Fibroblast of pulmonary artery (primary cell): ENCODE data around the gene DBN1.

ENCODE experiments used
- DNase-seq: peaks from one replicate; pipeline ENCODE4 v3.0.0-alpha.2; 2010; ENCODE audit warnings: low read depth
- H3K4me3 ChIP-seq: replicated peaks from 2 replicates; pipeline ENCODE4 v1.5.1; 2011; ENCODE audit warnings: low read depth, mild to moderate bottlenecking, control low read depth, low read length, moderate library complexity
- CTCF ChIP-seq: IDR thresholded peaks from 2 replicates; pipeline ENCODE4 v1.5.1; 2011; ENCODE audit warnings: mild to moderate bottlenecking, control low read depth, low read length, inconsistent platforms; ENCODE audit errors: missing control alignments

The DBN1 gene

GRCh38 chr5:177483994-177484901 lies 10.8 kb upstream of the DBN1 start:
- no peak overlapping the region for H3K4me3 ChIP-seq
- DNase-seq, result no peak
- no peak for TF ChIP-seq CTCF

- no peak for DNase-seq
- no peak overlapping the region for H3K4me3 ChIP-seq
- no peak for TF ChIP-seq CTCF
Observed at GRCh38 chr5:177483042-177483441, 9.6 kb upstream of the DBN1 start.

- TF ChIP-seq CTCF, result no peak
- no peak for DNase-seq
Observed at GRCh38 chr5:177482359-177482795, 8.9 kb upstream of the DBN1 start.

GRCh38 chr5:177479774-177480173 lies 6.3 kb upstream of the DBN1 start:
- DNase-seq, result no peak
- H3K4me3 ChIP-seq, result no peak overlapping the region
- no peak for TF ChIP-seq CTCF

More at GRCh38 chr5:177482359-177482795, 8.9 kb upstream of the DBN1 start:
- no peak overlapping the region for H3K4me3 ChIP-seq

GRCh38 chr5:177478711-177479646 lies 5.5 kb upstream of the DBN1 start:
- TF ChIP-seq CTCF, result no peak
- peak; percentile 81 for DNase-seq
- H3K4me3 ChIP-seq, result no peak overlapping the region

GRCh38 chr5:177477701-177478477 lies 4.5 kb upstream of the DBN1 start:
- H3K4me3 ChIP-seq, result no peak overlapping the region
- no peak for DNase-seq
- no peak for TF ChIP-seq CTCF
